ENCODE data around the gene PIGL. TPM values are rescaled to one million over a fixed set of nuclear protein-coding genes. Genes with fewer than 3 reads are reported as not detected.
"Not testable (repeated sequence)": the region's sequence is repeated elsewhere in the genome, so short reads cannot be mapped to it uniquely, and the experiment has no call there.

PIGL gene
- polyA plus RNA-seq, 1 experiment: 23.1 TPM

DNA sequence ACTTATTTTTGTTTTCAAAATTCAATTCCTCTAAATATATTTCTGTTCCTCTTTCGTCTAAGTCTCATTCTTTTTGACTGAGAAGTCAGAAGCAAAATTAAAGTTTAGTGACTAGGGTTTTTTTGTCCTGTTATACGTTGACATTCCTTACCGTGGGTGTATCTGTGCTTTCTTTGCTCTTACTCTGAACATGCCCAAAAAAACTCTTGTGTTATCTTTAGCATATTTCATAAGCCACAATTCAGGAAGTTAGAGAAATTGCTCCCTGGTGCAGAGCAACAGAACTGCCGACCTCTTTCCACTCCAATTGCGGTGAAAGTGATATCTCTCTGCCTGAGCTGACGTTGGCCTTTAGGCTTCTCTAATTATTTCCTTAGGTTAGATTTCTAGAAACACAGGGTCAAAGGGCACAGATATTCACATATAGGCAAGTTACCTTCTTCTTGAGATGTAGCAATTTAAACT lies 70.6 kb downstream of the PIGL start:
- ChIA-PET CTCF (interaction anchor here (0.6 to 1.3 kb wide), 4 partner anchors 18 to 235 kb away, joined by 3 to 4 read pairs (median 3); no protein-coding TSS in a partner anchor), POLR2A (no interaction called here)
- Histone ChIP-seq H3K27me3 (ENCODE audit: control insufficient read depth, insufficient read depth, low read length) (no peaks in the 10 kb centered on the region), H3K36me3 (ENCODE audit: control insufficient read depth, insufficient read depth, low read length) (no peaks in the 10 kb centered on the region), H3K4me3 (ENCODE audit: low read depth, low read length) (no peak overlapping the region)
- peak; percentile 35 for DNase-seq (ENCODE audit: low read depth)
- TF ChIP-seq, protein P1, sequence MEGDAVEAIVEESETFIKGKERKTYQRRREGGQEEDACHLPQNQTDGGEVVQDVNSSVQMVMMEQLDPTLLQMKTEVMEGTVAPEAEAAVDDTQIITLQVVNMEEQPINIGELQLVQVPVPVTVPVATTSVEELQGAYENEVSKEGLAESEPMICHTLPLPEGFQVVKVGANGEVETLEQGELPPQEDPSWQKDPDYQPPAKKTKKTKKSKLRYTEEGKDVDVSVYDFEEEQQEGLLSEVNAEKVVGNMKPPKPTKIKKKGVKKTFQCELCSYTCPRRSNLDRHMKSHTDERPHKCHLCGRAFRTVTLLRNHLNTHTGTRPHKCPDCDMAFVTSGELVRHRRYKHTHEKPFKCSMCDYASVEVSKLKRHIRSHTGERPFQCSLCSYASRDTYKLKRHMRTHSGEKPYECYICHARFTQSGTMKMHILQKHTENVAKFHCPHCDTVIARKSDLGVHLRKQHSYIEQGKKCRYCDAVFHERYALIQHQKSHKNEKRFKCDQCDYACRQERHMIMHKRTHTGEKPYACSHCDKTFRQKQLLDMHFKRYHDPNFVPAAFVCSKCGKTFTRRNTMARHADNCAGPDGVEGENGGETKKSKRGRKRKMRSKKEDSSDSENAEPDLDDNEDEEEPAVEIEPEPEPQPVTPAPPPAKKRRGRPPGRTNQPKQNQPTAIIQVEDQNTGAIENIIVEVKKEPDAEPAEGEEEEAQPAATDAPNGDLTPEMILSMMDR (IDR thresholded peaks at IDR 0.05; ENCODE audit: insufficient read depth, low read depth, low read length): no peak

DNA sequence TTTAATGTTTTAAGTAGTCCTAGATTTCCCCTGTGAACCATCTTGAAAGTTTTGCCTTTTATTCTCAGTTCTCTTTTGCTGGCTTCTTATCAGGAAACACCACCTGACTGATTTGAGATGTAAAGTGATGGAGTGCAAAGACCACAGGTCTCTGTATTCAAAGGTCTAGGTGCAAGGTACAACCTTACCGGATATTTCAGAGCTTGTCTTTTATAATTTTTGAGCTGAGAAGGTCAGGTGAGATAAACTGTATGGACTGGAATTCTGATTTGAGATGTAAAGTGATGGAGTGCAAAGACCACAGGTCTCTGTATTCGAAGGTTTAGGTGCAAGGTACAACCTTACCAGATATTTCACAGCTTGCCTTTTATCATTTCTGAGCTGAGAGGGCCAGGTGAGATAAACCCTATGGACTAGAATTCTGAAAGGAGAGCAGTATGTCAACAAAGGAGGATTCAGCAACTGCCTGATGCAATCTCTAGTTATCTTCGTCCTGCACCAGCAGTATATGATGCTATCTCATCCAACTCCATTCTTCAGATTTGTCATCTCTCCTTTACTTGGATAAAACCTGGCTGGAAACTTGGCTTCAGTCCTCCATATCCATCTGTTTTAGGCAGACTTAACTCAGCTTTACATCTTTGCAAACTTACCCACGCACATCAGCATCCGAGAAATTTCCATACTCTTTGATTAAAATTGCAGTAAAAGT lies 72.0 kb downstream of the PIGL start:
- ChIA-PET CTCF (interaction anchor here (1.4 kb wide), 1 partner anchor 16 kb away, joined by 6 read pairs; no protein-coding TSS in a partner anchor), POLR2A (no interaction called here)
- no peak for DNase-seq (ENCODE audit: low read depth)
- Histone ChIP-seq H3K4me3 (ENCODE audit: low read depth, low read length) (no peak overlapping the region), H3K27me3 (ENCODE audit: control insufficient read depth, insufficient read depth, low read length) (no peaks in the 10 kb centered on the region), H3K36me3 (ENCODE audit: control insufficient read depth, insufficient read depth, low read length) (no peaks in the 10 kb centered on the region)
- TF ChIP-seq, protein P1 (IDR thresholded peaks at IDR 0.05; ENCODE audit: insufficient read depth, low read depth, low read length): no peak

DNA sequence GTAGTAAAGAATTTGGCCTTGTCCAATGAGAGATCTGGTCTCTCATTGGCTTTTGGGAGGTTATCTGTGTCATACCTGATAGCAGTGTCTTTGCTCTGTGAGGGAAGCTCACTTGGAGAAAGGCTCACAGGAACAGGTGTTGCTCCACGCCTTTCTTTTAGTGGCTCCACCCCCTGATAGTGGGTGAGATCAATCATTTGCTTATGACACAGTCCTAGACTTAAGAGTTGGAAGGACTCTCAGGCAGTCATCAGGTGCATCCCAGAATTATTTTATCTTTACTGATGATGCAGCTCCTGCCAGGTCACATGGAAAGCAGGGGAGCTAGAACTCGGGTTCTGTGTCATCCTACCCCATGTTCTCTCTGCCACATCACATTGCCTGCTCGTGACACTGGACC lies 76.9 kb downstream of the PIGL start:
- Histone ChIP-seq H3K36me3 (ENCODE audit: control insufficient read depth, insufficient read depth, low read length) (no peaks in the 10 kb centered on the region), H3K4me3 (ENCODE audit: low read depth, low read length) (no peak overlapping the region), H3K27me3 (ENCODE audit: control insufficient read depth, insufficient read depth, low read length) (no peaks in the 10 kb centered on the region)
- no peak for DNase-seq (ENCODE audit: low read depth)
- TF ChIP-seq, protein P1 (IDR thresholded peaks at IDR 0.05; ENCODE audit: insufficient read depth, low read depth, low read length): no peak
- ChIA-PET POLR2A (no interaction called here), CTCF (interaction anchor here (1.4 to 3.1 kb wide), 2 partner anchors 11 to 34 kb away, joined by 3 to 17 read pairs; no protein-coding TSS in a partner anchor)

DNA sequence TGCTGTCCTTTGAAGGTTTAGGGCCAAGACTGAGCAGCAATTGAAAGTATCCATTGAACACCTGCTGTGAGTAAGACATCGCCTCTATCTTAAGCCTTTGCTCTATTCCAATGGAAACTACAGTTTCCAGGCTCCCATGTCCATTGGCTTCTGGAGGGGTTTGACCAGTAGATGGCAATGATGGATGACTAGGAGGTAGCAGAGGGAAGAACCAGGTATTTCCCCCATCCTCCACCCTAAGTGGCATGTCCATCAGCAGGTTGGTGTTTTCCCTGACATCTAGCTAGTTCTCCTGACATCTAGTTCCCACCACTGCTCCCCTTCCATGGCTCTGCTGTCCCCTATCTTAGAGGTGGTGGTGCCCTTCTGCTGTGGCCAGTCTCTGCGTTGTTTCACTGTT lies 77.5 kb downstream of the PIGL start:
- Histone ChIP-seq H3K36me3 (ENCODE audit: control insufficient read depth, insufficient read depth, low read length) (no peaks in the 10 kb centered on the region), H3K27me3 (ENCODE audit: control insufficient read depth, insufficient read depth, low read length) (no peaks in the 10 kb centered on the region), H3K4me3 (ENCODE audit: low read depth, low read length) (no peak overlapping the region)
- ChIA-PET CTCF (interaction anchor here (2.1 to 3.1 kb wide), 2 partner anchors 10 to 69 kb away, joined by 4 to 17 read pairs; no protein-coding TSS in a partner anchor), POLR2A (no interaction called here)
- DNase-seq (ENCODE audit: low read depth): no peak
- TF ChIP-seq, protein P1 (IDR thresholded peaks at IDR 0.05; ENCODE audit: insufficient read depth, low read depth, low read length): no peak

DNA sequence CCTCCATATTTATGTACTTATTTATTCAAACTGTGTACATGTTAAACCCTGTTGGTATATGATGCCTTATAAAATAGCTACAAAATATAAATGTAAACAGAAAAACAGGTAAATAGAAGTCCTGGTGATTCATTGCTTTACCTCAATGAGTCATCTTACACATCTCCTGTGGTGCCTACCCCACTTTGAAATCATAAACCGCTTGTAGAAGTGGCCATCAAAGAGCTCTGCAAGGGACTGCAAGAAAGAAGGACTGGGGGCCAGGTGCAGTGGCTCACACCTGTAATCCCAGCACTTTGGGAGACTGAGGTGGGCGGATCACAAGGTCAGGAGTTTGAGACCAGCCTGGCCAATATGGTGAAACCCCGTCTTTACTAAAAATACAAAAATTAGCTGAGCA lies 79.1 kb downstream of the PIGL start:
- POLR2A ChIA-PET; H3K4me3 ChIP-seq (ENCODE audit: low read depth, low read length); H3K36me3 ChIP-seq (ENCODE audit: control insufficient read depth, insufficient read depth, low read length); DNase-seq (ENCODE audit: low read depth); H3K27me3 ChIP-seq (ENCODE audit: control insufficient read depth, insufficient read depth, low read length): not testable (repeated sequence)
- CTCF ChIA-PET: interaction anchor here (1.1 to 3.1 kb wide), 3 partner anchors 9 to 84 kb away, joined by 4 to 17 read pairs (median 4); no protein-coding TSS in a partner anchor
